Activated CD4-positive, alpha-beta T cell treated with anti-CD3 and anti-CD28 coated beads, Interleukin-2, amount 10 ng/mL, durations not matched to agents 24 days and 14 days (primary cell): ENCODE results near the gene DIP2B. TPM values are rescaled to one million over a fixed set of nuclear protein-coding genes. Genes with fewer than 3 reads are reported as not detected.
A peak's percentile ranks its signal among the peaks of the same experiment; 100 is the strongest.

Experiments
- DNase-seq: peaks from one replicate; pipeline ENCODE4 v3.0.0; 2022
- H3K27ac Mint-ChIP-seq: one replicate; pipeline ENCODE4 v1.8.0; 2022; ENCODE audit warnings: mild to moderate bottlenecking, mixed read lengths
- H3K27me3 Mint-ChIP-seq: one replicate; pipeline ENCODE4 v1.8.0; 2022; ENCODE audit warnings: mixed read lengths
- H3K36me3 Mint-ChIP-seq: one replicate; pipeline ENCODE4 v1.8.0; 2022; ENCODE audit warnings: low read depth, mild to moderate bottlenecking, mixed read lengths
- H3K4me1 Mint-ChIP-seq: one replicate; pipeline ENCODE4 v1.8.0; 2021; ENCODE audit warnings: mixed read lengths
- H3K4me3 Mint-ChIP-seq: one replicate; pipeline ENCODE4 v1.8.0; 2022; ENCODE audit warnings: mild to moderate bottlenecking, moderate library complexity, mixed read lengths
- H3K9me3 Mint-ChIP-seq: one replicate; pipeline ENCODE4 v1.8.0; 2021; ENCODE audit warnings: mixed read lengths
- intact Hi-C: fragments of 100-400 bp; cut with micrococcal nuclease; formaldehyde crosslinking; loops from one replicate; pipeline ENCODE4 v1.15.1; 2023
- total RNA-seq: library from RNA; stranded (reverse); gene quantifications from 2 replicates; pipeline ENCODE4 v1.2.3, GENCODE V29; 2022

The DIP2B gene
- total RNA-seq, 1 donor from 2014 or later = 29.4 TPM

GRCh38 chr12:50611021-50611744 lies 106.4 kb downstream of the DIP2B start:
- H3K27me3 Mint-ChIP-seq = no peaks in the 10 kb centered on the region
- intact Hi-C loops = no loop called here
- DNase-seq = no peak
- H3K36me3 Mint-ChIP-seq = peaks cover 12% of the 10 kb centered on the region
- H3K9me3 Mint-ChIP-seq = no peaks in the 10 kb centered on the region
- H3K4me1 Mint-ChIP-seq = peaks cover 7% of the 10 kb centered on the region
- no peak overlapping the region for H3K4me3 Mint-ChIP-seq
- no peak overlapping the region for H3K27ac Mint-ChIP-seq

- H3K9me3 Mint-ChIP-seq = no peaks in the 10 kb centered on the region
- H3K4me1 Mint-ChIP-seq = no peaks in the 10 kb centered on the region
- H3K36me3 Mint-ChIP-seq = peaks cover 7% of the 10 kb centered on the region
Observed at GRCh38 chr12:50612882-50613281, 108.1 kb downstream of the DIP2B start.

GRCh38 chr12:50613463-50613862 lies 108.7 kb downstream of the DIP2B start:
- H3K27me3 Mint-ChIP-seq = no peaks in the 10 kb centered on the region
- no peaks in the 10 kb centered on the region for H3K4me1 Mint-ChIP-seq
- H3K9me3 Mint-ChIP-seq = no peaks in the 10 kb centered on the region
- DNase-seq = no peak
- H3K27ac Mint-ChIP-seq = no peak overlapping the region
- intact Hi-C loops = no loop called here
- H3K4me3 Mint-ChIP-seq = no peak overlapping the region
- peaks cover 7% of the 10 kb centered on the region for H3K36me3 Mint-ChIP-seq

More at GRCh38 chr12:50612882-50613281, 108.1 kb downstream of the DIP2B start:
- H3K27me3 Mint-ChIP-seq = no peaks in the 10 kb centered on the region
- intact Hi-C loops = no loop called here
- no peak overlapping the region for H3K27ac Mint-ChIP-seq
- DNase-seq = no peak
- H3K4me3 Mint-ChIP-seq = no peak overlapping the region

DNA sequence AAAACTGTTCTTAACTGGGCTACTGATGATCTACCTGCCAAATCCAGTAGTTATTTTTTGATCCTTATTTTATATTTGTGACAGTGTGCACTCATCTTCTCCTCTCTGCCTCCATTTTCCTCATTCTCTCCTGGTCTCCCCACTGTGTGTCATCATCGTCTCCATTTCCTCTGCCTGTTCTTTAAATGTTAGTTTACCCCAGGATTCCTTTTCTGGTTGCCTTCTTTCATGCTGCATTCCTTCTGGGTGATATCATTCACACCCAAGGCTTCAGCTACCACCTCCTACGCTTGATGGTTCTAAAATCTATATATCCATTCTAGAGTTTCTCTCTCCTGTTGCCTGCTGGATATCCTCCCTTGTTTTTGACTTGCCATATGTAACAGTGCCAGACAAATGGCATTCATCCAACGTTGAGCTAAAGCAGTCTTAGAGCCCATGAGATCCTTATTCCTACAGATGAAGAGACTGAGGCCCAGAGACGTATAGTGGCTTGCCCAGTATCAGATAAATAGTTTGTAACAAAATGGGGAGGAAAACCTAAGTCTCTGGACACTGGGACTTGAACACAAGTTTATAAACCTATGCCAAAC lies 109.5 kb downstream of the DIP2B start:
- no peak for DNase-seq
- Mint-ChIP-seq H3K36me3 (peaks cover 7% of the 10 kb centered on the region), H3K9me3 (no peaks in the 10 kb centered on the region), H3K4me1 (peaks cover 3% of the 10 kb centered on the region), H3K27me3 (no peaks in the 10 kb centered on the region), H3K4me3 (no peak overlapping the region), H3K27ac (no peak overlapping the region)
- intact Hi-C loops = no loop called here

DNA sequence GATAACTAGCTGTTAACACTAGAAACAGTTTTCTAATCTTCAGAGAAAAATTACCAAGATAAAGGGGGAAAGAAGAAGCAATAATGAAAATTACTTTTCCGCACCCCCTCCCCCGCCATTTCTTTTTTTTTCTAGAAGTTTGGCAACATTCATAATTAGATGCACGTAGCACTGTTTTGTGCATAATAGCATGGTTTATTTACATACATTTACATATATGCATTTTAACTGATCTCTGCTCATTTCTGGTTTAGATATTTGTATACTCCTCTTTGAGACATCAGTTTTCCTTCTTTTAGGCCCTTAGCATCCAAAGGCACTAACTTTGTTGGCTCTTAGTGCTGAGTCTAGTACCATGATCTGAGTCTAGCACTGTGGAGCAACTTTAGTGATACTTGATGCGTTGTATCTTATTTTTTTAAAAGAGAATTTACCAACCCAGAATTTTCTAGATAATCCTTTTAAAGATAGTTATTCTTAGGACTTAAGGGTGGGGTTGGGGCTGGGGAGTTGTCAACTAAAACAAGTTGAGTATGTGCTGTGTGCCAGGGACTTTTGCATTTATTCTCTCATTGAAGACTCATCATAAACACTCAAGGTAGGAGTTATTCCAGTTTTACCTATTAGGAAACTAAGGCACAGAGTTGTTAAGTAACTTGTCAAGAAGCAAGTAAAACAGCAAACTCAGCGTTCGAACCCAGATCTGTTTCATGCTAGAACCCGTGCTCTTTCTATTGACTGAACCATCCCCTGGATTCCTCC lies 110.5 kb downstream of the DIP2B start:
- intact Hi-C loops = no loop called here
- H3K4me3 Mint-ChIP-seq = no peak overlapping the region
- peaks cover 6% of the 10 kb centered on the region for H3K4me1 Mint-ChIP-seq

DNA sequence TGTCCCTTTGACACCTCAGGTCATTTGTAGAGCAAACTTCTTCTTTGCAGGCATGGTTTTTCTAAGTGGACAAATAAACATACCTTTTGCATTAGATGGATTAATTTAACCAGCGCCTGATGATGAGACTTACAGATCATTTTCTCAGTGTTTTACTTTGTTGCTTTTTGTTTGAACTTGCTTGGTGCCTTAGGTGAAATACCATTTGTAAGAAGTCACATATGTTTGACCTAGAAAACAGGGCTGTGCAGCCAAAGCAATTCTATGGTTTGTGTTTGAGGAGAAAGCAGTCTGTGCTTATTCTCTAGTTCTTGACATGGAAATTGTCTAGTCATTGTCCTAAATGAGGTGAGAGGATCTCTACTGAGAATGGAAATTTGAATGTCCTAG lies 111.1 kb downstream of the DIP2B start:
- H3K4me3 Mint-ChIP-seq = no peak overlapping the region
- no peaks in the 10 kb centered on the region for H3K27me3 Mint-ChIP-seq
- H3K4me1 Mint-ChIP-seq = peaks cover 12% of the 10 kb centered on the region
- no peak overlapping the region for H3K27ac Mint-ChIP-seq
- H3K36me3 Mint-ChIP-seq = peaks cover 3% of the 10 kb centered on the region
- no peaks in the 10 kb centered on the region for H3K9me3 Mint-ChIP-seq
- intact Hi-C loops = no loop called here
- no peak for DNase-seq

More for the DNA sequence above, 110.5 kb downstream of the DIP2B start:
- H3K27ac Mint-ChIP-seq = no peak overlapping the region
- no peak for DNase-seq
- H3K9me3 Mint-ChIP-seq = no peaks in the 10 kb centered on the region
- peaks cover 3% of the 10 kb centered on the region for H3K36me3 Mint-ChIP-seq
- no peaks in the 10 kb centered on the region for H3K27me3 Mint-ChIP-seq

- no peaks in the 10 kb centered on the region for H3K36me3 Mint-ChIP-seq
- DNase-seq = no peak
- peaks cover 22% of the 10 kb centered on the region for H3K4me1 Mint-ChIP-seq
- intact Hi-C loops = no loop called here
- H3K27ac Mint-ChIP-seq = no peak overlapping the region
- H3K4me3 Mint-ChIP-seq = no peak overlapping the region
- H3K9me3 Mint-ChIP-seq = no peaks in the 10 kb centered on the region
- H3K27me3 Mint-ChIP-seq = no peaks in the 10 kb centered on the region
Observed at GRCh38 chr12:50617657-50618056, 112.9 kb downstream of the DIP2B start.

- H3K27ac Mint-ChIP-seq = no peak overlapping the region
- DNase-seq = no peak
- intact Hi-C loops = no loop called here
- H3K36me3 Mint-ChIP-seq = no peaks in the 10 kb centered on the region
- H3K27me3 Mint-ChIP-seq = no peaks in the 10 kb centered on the region
- peaks cover 22% of the 10 kb centered on the region for H3K4me1 Mint-ChIP-seq
- no peak overlapping the region for H3K4me3 Mint-ChIP-seq
- H3K9me3 Mint-ChIP-seq = no peaks in the 10 kb centered on the region
Observed at GRCh38 chr12:50618864-50619609, 114.3 kb downstream of the DIP2B start.

- peaks cover 27% of the 10 kb centered on the region for H3K4me1 Mint-ChIP-seq
- H3K27ac Mint-ChIP-seq = no peak overlapping the region
- H3K4me3 Mint-ChIP-seq = no peak overlapping the region
- no peak for DNase-seq
- intact Hi-C loops = no loop called here
- H3K9me3 Mint-ChIP-seq = no peaks in the 10 kb centered on the region
- H3K36me3 Mint-ChIP-seq = peaks cover 2% of the 10 kb centered on the region
- no peaks in the 10 kb centered on the region for H3K27me3 Mint-ChIP-seq
Observed at GRCh38 chr12:50619610-50619958, 114.8 kb downstream of the DIP2B start.

- Mint-ChIP-seq H3K36me3 (peaks cover 2% of the 10 kb centered on the region), H3K27ac (peak overlapping the region; percentile 72), H3K4me3 (no peak overlapping the region), H3K27me3 (no peaks in the 10 kb centered on the region), H3K4me1 (peaks cover 34% of the 10 kb centered on the region), H3K9me3 (no peaks in the 10 kb centered on the region)
- no peak for DNase-seq
- intact Hi-C loops = loop anchor here (1.0 to 5.0 kb wide), 2 partner anchors 88 to 113 kb away; no protein-coding TSS in a partner anchor
Observed at GRCh38 chr12:50620109-50620977, 115.6 kb downstream of the DIP2B start.

- peaks cover 2% of the 10 kb centered on the region for H3K36me3 Mint-ChIP-seq
- H3K9me3 Mint-ChIP-seq = no peaks in the 10 kb centered on the region
- intact Hi-C loops = loop anchor here (1.0 to 5.0 kb wide), 2 partner anchors 89 to 114 kb away; no protein-coding TSS in a partner anchor
- no peak for DNase-seq
- no peaks in the 10 kb centered on the region for H3K27me3 Mint-ChIP-seq
- H3K4me3 Mint-ChIP-seq = no peak overlapping the region
- peaks cover 37% of the 10 kb centered on the region for H3K4me1 Mint-ChIP-seq
- H3K27ac Mint-ChIP-seq = no peak overlapping the region
Observed at GRCh38 chr12:50620978-50621360, 116.2 kb downstream of the DIP2B start.

- Mint-ChIP-seq H3K4me3 (no peak overlapping the region), H3K27ac (no peak overlapping the region), H3K9me3 (no peaks in the 10 kb centered on the region), H3K36me3 (peaks cover 7% of the 10 kb centered on the region), H3K27me3 (no peaks in the 10 kb centered on the region), H3K4me1 (peaks cover 37% of the 10 kb centered on the region)
- intact Hi-C loops = loop anchor here (5.0 kb wide), 1 partner anchor 114 kb away; no protein-coding TSS in a partner anchor
- no peak for DNase-seq
Observed at GRCh38 chr12:50621399-50622300, 116.9 kb downstream of the DIP2B start.
